Nephron progenitor cell (in vitro differentiated cells): ENCODE results near the gene CALML6.

Source experiments
- DNase-seq: peaks from one replicate; pipeline ENCODE4 v3.0.0; 2021
- H3K27ac Mint-ChIP-seq: 2 replicates; pipeline ENCODE4 v1.8.0; 2021; ENCODE audit warnings: mild to moderate bottlenecking, moderate library complexity, mixed read lengths
- H3K27me3 Mint-ChIP-seq: 2 replicates; pipeline ENCODE4 v1.8.0; 2021; ENCODE audit warnings: mild to moderate bottlenecking, low read depth, mixed read lengths; ENCODE audit not compliant: poor library complexity
- H3K36me3 Mint-ChIP-seq: 2 replicates; pipeline ENCODE4 v1.8.0; 2021; ENCODE audit warnings: low read depth, mixed read lengths
- H3K4me1 Mint-ChIP-seq: 2 replicates; pipeline ENCODE4 v1.8.0; 2021; ENCODE audit warnings: mixed read lengths
- H3K4me3 Mint-ChIP-seq: 2 replicates; pipeline ENCODE4 v1.8.0; 2021; ENCODE audit warnings: mild to moderate bottlenecking, moderate library complexity, mixed read lengths
- H3K9me3 Mint-ChIP-seq: 2 replicates; pipeline ENCODE4 v1.8.0; 2021; ENCODE audit warnings: mild to moderate bottlenecking, moderate library complexity, mixed read lengths
- CTCF ChIP-seq: fragments of 200-600 bp; sonication (generic); IDR thresholded peaks from 2 replicates; pipeline ENCODE4 v1.5.0; 2021; ENCODE audit warnings: antibody characterized with exemption

The CALML6 gene

GRCh38 chr1:1899266-1899966 lies 15.6 kb upstream of the CALML6 start:
- no peaks in the 10 kb centered on the region for H3K36me3 Mint-ChIP-seq

GRCh38 chr1:1899967-1900327 lies 15.1 kb upstream of the CALML6 start:
- H3K4me3 Mint-ChIP-seq: no peak overlapping the region
- DNase-seq: no peak
- H3K27ac Mint-ChIP-seq: no peak overlapping the region
- H3K36me3 Mint-ChIP-seq: no peaks in the 10 kb centered on the region
- H3K9me3 Mint-ChIP-seq: peaks cover 7% of the 10 kb centered on the region
- no peaks in the 10 kb centered on the region for H3K27me3 Mint-ChIP-seq
- TF ChIP-seq CTCF: no peak
- peaks cover 18% of the 10 kb centered on the region for H3K4me1 Mint-ChIP-seq

More at GRCh38 chr1:1899266-1899966, 15.6 kb upstream of the CALML6 start:
- no peak overlapping the region for H3K4me3 Mint-ChIP-seq
- TF ChIP-seq CTCF: no peak
- no peak overlapping the region for H3K27ac Mint-ChIP-seq
- DNase-seq: no peak
- peaks cover 23% of the 10 kb centered on the region for H3K4me1 Mint-ChIP-seq
- peaks cover 7% of the 10 kb centered on the region for H3K9me3 Mint-ChIP-seq
- no peaks in the 10 kb centered on the region for H3K27me3 Mint-ChIP-seq

- no peaks in the 10 kb centered on the region for H3K36me3 Mint-ChIP-seq
- H3K4me1 Mint-ChIP-seq: peaks cover 13% of the 10 kb centered on the region
- no peak overlapping the region for H3K4me3 Mint-ChIP-seq
- H3K9me3 Mint-ChIP-seq: peaks cover 7% of the 10 kb centered on the region
- no peaks in the 10 kb centered on the region for H3K27me3 Mint-ChIP-seq
- TF ChIP-seq CTCF: no peak
- DNase-seq: no peak
- H3K27ac Mint-ChIP-seq: no peak overlapping the region
These were observed 14.0 kb upstream of the CALML6 start for GRCh38 chr1:1900883-1901640.

- DNase-seq: no peak
- H3K27ac Mint-ChIP-seq: no peak overlapping the region
- H3K27me3 Mint-ChIP-seq: no peaks in the 10 kb centered on the region
- H3K4me3 Mint-ChIP-seq: no peak overlapping the region
- H3K4me1 Mint-ChIP-seq: peaks cover 17% of the 10 kb centered on the region
- TF ChIP-seq CTCF: no peak
- peaks cover 7% of the 10 kb centered on the region for H3K9me3 Mint-ChIP-seq
- H3K36me3 Mint-ChIP-seq: no peaks in the 10 kb centered on the region
These were observed 13.3 kb upstream of the CALML6 start for GRCh38 chr1:1901641-1902294.

- H3K27me3 Mint-ChIP-seq: no peaks in the 10 kb centered on the region
- no peak for TF ChIP-seq CTCF
- H3K36me3 Mint-ChIP-seq: no peaks in the 10 kb centered on the region
- no peak overlapping the region for H3K27ac Mint-ChIP-seq
- DNase-seq: no peak
- peaks cover 17% of the 10 kb centered on the region for H3K4me1 Mint-ChIP-seq
- H3K9me3 Mint-ChIP-seq: peaks cover 7% of the 10 kb centered on the region
- no peak overlapping the region for H3K4me3 Mint-ChIP-seq
These were observed 11.8 kb upstream of the CALML6 start for GRCh38 chr1:1903224-1903623.
